IMR-90 (cell line): ENCODE data around the gene KIAA1328.

Experiments used
- MAFK ChIP-seq: IDR thresholded peaks from 2 replicates; pipeline ENCODE4 v1.6.1; 2012; ENCODE audit warnings: low read depth, low read length, improper control_type of control experiment
- MAZ ChIP-seq: IDR thresholded peaks from 2 replicates; pipeline ENCODE4 v1.6.1; 2012; ENCODE audit warnings: low read depth, mild to moderate bottlenecking, low read length, improper control_type of control experiment, moderate library complexity, borderline replicate concordance
- POLR2A ChIP-seq: IDR thresholded peaks from 2 replicates; pipeline ENCODE4 v1.6.1; 2012; ENCODE audit warnings: mild to moderate bottlenecking, low read depth, low read length
- RFX5 ChIP-seq: IDR thresholded peaks from 2 replicates; pipeline ENCODE4 v1.8.0; 2012; ENCODE audit warnings: low read depth, mild to moderate bottlenecking, low read length, moderate library complexity
- TF ChIP-seq, protein P1 (sequence below): conservative IDR thresholded peaks from 2 replicates; pipeline ENCODE4 v1.5.1; 2012; ENCODE audit warnings: mild to moderate bottlenecking, low read depth, low read length, improper control_type of control experiment

DNA sequence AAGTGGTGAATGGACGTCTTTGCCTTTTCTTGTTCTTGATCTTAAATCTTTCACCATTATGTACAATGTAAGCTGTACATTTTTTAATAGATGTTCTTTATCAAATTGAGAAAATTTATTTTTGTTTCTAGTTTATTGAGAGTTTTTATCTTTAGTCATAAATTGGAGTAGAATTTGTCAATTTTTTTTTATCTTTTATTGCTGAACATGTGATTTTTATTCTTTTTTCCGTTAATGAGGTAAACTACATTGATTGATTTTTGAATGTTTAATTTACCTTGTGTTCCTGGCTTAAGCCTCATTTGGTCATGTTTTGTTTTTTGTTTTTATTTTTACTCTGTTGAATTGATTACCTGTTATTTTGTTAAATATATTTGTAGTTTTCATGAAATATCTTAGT, 19.7 kb downstream of the KIAA1328 start:
- TF ChIP-seq POLR2A (no peak), RFX5 (no peak), MAZ (no peak), MAFK (no peak)
- TF ChIP-seq, protein P1, sequence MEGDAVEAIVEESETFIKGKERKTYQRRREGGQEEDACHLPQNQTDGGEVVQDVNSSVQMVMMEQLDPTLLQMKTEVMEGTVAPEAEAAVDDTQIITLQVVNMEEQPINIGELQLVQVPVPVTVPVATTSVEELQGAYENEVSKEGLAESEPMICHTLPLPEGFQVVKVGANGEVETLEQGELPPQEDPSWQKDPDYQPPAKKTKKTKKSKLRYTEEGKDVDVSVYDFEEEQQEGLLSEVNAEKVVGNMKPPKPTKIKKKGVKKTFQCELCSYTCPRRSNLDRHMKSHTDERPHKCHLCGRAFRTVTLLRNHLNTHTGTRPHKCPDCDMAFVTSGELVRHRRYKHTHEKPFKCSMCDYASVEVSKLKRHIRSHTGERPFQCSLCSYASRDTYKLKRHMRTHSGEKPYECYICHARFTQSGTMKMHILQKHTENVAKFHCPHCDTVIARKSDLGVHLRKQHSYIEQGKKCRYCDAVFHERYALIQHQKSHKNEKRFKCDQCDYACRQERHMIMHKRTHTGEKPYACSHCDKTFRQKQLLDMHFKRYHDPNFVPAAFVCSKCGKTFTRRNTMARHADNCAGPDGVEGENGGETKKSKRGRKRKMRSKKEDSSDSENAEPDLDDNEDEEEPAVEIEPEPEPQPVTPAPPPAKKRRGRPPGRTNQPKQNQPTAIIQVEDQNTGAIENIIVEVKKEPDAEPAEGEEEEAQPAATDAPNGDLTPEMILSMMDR, result no peak
